Stimulated activated CD8-positive, alpha-beta memory T cell treated with anti-CD3 and anti-CD28 coated beads, Interleukin-12 subunit alpha, Interleukin-12 subunit beta, amount 100 ng/mL, for 24 hours (primary cell): ENCODE data around the gene NOXA1.
"Not testable (repeated sequence)": the region's sequence is repeated elsewhere in the genome, so short reads cannot be mapped to it uniquely, and the experiment has no call there.

Experiments used
- DNase-seq: peaks from one replicate; pipeline ENCODE4 v3.0.0-alpha.2; 2020; ENCODE audit errors: extremely low read depth

Gene NOXA1

DNA sequence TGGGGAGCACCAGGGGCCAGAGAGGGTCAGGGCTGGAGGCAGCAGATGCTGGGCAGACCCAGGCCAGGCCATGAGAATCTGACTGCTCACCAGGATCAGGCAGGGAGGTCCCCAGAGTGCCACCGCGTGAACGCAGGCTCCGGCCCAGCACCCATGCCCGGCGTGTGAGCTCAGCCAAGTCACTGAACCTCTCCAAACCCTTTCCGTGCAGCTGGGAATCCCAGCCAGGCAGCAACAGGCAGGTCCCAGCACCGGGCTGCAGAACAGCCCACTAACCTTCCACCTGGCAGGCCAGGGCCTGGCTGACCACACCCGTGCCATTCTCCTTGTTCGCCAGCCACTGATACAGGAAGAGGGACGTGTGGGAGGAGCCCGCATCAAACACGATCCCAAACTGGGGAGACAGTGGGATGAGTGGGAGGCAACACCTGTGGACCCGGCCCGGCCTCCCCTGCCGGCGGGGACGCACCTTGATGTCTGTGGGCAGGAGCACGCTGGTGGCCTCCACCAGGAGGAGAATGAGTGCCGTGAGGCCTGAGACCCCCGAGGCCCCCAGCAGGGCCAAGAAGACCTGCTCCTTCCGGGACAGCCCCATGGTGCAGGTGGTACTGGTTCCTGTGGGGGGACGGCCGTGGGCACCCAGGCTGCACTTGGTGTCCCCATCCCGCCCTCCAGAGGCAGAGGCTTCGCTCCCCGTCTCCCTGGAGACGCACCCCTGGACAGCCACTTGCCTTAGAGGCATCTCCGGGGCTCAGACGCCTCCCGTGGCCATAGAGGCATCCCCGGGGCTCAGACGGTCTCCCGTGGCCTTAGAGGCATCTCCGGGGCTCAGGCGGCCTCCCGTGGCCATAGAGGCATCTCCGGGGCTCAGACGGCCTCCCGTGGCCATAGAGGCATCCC is 14.7 kb downstream of the NOXA1 start:
- no peak for DNase-seq

DNA sequence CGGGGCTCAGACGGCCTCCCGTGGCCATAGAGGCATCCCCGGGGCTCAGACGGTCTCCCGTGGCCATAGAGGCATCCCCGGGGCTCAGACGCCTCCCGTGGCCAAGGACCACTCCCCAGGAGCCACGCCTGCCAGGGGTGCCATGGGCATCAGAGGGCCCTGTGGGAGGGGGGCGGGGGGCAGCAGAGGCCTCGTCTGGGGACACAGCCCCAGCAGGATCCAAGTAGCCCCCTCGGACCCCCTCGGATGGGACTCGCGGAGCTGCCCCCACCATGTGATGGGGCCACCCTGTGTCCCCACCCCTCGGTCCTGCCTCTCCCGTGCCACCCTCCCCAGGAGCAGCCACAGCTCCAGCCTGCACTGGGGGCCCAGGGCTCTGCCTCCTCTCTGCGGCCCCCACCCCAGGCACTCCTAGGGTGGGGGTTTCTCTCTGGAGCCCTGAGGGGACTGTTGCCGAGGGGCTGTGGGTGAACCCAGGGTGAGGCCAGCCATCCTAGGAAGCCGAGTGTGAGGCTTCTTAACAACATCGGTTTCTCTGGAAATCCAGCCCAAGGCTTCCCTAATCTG is 15.5 kb downstream of the NOXA1 start:
- no peak for DNase-seq

DNA sequence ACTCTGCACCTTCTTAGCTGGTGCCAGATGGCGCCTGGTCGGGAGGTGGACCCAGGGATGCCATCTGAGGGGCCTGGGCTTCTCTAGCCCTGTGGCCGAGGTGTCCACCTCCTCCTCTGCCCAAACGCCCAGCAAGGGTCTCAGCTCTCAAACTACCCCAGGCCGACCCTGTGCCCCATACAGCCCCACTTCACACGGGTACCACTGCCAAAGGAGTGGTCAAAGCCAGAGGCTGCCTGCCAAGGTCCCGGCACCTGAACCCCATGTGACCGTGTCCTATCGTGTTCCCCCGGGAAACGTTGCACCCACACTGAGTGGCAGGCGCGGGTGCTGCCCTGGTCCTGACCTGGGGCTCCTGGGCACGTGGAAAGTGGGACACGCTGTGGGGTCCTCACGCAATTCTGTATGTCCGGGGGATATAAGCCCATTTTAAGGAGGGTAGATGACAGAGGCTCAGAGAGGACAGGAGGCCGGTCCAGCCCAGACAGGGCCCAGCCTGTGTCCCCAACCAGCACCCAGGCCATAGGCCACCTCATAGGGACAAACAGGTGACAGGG is 16.0 kb downstream of the NOXA1 start:
- DNase-seq: no peak

DNA sequence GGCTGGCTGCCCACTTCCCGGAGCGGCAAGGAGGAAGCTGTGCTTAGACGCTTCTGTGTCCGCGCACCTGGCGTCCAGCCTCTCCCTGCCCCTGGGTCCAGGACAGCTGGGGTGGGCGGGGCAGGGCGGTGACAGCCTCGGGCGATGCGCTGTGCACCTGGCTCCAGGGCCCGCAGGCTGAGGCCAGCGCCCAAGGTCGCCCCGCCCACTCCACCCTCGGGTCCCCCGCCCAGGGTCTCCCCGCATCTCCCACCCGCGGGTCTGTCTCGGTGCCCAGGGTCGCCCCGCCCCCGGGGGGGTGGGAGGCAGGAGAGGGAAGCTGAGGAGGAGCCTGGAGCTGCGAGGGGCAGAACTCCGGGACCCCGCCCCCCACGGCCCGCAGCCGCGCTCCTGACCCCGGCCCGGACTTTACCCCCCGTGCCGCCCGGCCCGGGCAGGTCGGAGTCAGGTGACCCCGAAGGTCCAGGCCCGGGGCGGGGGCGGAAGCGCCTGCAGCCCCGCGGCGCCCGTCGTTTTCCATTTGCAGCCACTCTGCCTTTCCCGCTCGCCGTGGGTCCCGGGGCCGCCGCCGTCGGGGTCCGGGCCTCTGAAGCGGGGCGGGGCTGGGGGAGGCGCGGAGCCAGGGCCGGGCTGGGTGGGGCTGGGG is 18.2 kb downstream of the NOXA1 start, which contains the start of gene ENTPD8:
ENTPD8 (minus strand) TSS at position 69 of the 646 bp plus-strand sequence. CDS start 3,072 bp downstream, outside the sequence.
- no peak for DNase-seq

DNA sequence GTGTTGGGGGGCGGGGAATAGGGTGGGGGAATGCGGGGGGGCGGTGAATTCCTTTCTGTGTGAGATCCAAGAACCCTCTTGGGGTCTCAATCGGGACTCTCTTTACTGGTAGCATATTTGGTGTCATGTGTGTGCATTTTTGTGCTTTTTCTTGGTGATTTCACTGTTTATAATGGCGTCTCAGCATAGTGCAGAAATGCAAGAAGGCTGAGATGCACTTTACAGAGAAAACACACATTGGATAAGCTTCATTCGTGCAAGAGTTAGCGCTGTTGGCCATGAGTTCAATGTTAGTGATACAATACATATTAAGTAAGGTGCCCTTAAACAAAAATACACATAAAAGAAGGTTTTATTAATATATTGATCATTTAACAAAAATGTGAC is 18.7 kb downstream of the NOXA1 start:
- no peak for DNase-seq

DNA sequence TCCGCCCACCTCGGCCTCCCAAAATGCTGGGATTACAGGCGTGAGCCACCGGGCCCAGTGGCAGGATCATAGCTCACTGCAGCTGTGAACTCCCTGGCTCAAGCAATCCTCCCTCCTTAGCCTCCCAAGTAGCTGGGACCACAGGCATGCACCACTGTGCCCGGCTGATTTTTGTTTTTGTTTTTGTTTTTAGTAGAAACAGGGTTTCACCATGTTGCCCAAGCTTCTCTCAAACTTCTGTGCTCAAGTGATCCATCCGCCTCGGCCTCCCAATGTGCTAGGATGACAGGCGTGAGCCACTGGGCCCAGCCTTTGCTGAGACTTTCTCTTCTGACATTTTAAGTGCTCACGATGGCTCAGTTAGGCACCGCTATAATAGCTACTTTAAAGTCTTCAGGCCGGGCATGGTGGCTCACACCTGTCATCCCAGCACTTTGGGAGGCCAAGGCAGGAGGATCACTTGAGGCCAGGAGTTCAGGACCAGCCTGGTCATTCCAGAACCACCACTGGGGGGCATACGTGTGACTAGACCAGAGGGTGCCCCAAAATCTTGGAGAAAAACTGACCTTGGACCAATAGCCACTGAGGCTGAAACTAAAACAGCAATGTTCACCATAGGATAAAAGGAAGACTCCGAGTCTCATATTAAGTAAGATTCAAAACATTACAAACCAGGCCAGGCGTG is 21.1 kb downstream of the NOXA1 start:
- DNase-seq: no peak

DNA sequence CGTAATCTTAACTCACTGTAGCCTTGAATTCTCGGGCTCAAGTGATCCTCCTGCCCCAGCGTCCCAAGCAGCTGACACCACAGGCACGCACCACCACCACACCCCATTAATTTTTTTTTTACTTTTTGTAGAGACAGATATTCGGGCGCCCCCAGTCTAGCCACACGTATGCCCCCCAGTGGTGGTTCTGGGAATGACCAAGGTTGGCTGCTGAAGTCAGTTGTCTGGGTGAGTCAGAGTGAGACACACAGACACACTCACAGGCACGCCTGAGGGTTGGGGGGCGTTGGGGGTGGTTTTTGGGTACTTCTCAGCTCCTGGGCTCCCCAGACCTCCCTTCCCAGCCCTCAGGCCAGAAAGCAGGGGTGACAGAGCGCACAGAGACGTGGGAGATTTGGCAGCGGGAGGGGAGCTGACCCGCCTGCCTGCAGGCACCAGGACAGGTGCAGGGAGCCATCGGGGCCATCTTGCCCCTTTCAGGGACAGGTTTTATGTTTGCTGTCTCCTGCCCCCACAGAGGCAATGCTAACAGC is 22.1 kb downstream of the NOXA1 start:
- peak; percentile 65 for DNase-seq

DNA sequence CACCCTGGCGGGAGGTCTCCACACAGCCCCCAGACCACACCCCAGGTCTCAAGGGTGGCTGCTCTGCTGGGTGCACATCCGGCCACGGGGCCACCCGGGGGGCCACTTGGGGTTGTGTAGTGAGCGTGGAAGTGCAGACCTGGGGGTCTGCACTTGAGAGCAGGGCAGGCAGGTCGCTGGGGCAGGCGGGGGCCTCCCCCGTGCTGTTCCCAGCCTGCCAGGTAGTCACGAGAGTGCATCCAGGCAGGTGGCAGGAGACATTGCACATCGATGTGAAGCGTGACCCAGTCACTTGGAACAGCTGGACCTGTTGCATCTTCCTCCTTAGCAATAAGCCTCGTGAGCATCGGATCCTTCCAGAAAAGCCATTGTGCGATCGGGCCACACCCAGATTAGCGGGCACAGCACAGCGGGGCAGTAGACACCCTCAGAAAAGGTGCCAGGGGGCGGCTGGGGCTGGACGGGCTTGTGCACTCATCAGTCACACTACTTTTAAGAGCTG is 22.8 kb downstream of the NOXA1 start:
- DNase-seq: no peak

DNA sequence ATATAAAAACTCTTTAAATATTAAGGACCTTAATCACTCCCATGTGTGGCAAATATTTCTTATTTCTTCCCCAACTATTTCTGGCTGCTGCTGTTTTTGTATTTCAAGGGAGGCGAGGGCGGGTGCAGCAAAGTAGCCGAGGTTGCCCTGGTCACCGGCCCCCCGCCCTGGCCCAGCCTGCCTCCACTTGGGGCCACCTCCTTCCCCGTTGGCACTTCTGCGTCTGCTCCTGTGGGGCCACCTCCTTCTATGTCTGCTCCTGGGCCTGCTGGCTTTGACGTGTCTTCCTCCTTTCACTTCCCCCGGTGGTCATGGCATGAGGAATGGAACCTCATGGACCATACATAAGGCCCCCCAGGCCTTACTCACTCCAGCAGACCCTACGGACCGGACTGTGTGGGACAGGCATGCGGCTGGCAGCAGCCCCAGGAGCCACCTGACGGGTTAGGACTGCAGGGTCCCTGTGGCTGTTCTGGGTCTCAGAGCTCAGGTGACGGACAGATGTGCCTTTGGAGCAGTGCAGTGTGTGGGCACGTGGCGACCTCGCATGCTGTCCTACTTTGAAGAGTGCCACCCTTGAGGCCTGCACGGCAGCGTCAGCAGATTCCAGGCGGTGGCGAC is 23.8 kb downstream of the NOXA1 start:
- DNase-seq: no peak

DNA sequence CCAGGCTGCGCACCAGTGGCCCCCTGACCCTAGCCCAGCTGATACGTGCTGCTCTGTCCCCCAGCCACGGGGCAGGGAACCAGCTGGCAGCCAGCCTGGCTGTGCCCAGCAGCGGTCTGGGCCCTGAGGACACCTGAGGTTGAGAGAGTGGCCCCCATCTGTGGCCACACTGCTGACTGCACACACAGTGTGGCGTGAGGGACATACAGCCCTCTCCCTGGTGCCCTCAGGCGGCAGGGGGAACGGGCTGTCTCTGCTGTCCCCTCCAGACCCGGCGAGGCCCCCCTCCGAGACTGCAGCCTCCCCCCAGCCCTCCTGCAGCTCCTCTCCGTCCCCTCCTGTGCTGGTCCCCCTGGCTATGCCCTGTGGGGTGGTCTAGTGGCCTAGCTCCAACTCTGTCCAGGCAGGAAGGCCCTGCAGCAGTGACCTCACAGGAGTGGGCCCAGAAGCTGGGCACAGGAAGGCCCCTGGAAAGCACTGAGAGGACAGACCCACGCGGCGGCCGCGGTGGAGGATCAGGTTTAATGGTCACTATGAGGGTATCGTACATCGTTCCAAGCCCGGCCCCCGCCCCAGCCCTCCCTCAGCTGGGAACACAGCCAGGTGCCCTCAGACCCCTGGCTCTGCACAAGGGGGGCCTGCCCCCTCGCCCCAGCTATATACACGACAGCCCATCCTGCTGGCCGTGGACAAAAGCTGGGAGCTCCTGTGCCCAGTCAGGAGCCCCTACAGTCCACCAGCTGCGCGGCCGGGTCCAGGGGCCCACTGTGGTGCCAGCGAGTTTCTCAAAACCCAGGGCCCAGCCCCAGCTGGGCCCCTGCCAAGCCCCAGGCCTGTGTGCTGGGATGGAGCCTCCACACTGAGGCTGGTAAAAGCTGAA is 24.8 kb downstream of the NOXA1 start:
- DNase-seq: no peak

DNA sequence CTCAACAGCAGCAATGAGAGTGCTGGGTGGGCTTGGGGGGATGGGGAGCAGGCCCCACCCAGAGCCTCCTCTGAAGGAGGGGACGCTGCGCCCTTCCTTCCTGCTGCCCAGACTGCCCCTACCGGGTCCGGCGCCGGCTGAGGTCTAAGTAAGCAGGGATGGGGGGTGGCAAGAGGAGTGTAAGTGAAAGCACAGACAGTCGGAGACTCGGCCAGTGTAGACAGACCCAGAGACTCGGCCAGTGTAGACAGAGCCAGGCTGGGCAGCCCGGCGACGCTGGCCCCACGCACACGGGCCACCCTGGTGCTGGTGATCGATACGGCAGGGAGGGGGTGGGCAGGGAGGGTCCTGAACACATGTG is 25.4 kb downstream of the NOXA1 start:
- no peak for DNase-seq

DNA sequence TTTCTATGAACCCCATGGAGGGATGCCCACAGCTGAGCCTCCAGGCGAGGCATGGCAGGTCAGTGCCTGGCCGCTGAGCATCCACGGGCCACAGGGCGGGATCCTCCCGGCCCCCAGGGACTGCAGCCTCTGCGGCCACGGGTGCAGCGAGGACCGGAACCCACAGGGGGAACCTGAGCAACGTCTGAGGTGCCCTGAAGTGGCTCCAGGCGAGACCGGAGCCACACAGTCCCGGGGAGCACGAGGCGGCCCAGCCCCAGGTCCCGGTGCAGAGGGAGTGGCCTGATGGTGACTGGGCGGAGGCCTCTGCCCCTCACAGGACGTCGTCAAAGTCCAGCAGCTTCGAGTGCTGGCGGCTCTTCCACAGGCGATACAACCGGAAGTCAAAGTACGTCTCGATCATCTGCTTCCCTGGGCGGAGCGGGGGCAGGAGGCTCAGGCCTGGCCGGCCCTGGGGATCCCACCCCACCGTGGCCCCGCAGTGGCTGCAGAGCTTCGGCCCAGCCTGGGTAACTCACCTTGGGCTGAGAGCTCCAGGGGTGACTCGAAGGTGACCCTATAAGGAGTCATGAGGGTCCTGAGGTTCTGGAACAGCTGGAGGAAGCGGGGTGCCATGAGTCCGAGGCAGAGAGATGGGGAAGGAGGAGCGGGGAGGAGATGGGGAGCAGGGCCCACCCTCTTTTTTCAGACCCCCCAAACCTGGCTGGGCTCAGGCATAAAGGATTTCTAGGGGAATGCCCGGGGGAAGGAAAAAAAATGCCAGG is 26.1 kb downstream of the NOXA1 start:
- no peak for DNase-seq

DNA sequence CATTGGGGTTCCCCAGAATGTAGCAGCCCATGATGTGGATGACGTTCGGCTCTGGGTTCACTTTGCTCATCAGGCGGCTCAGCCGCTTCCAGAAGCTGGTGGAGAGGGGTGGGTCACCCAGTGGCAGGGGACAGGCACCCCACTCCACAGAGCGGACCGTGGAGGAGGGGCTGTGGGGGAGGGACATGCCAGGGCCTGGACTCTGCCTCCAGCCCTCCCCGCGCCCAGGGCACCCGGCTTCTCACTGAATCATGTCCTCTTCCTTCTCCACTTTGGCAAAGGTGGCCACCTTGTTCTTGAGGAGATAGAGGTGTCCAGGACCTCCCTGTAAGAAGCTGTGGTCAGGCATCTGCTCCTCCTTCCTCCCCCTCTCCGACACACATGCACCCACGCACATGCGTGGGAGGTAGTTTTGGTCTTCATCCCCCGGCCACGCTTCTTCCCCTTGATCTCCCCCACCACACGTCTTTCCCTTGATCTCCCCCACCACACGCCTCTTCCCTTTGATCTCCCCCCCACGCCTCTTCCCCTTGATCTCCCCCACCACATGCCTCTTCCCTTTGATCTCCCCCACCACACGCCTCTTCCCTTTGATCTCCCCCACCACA is 26.8 kb downstream of the NOXA1 start:
- no peak for DNase-seq

DNA sequence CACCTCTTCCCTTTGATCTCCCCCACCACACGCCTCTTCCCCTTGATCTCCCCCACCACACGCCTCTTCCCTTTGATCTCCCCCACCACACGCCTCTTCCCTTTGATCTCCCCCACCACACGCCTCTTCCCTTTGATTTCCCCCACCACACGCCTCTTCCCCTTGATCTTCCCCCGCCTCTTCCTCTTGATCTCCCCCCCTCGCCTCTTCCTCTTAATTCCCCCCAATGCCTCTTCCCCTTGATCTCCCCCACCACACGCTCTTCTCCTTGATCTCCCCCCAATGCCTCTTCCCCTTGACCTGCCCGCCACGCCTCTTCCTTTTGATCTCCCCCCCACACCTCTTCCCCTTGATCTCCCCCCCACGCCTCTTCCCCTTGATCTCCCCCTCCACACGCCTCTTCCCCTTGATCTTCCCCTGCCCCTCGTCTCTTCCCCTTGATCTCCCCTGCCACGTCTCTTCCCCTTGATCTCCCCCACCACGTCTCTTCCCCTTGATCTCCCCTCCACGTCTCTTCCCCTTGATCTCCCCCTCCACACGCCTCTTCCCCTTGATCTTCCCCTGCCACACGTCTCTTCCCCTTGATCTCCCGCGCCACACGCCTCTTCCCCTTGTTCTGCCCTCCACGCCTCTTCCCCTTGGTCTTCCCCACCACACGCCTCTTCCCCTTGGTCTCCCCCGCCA is 27.5 kb downstream of the NOXA1 start:
- DNase-seq: not testable (repeated sequence)

DNA sequence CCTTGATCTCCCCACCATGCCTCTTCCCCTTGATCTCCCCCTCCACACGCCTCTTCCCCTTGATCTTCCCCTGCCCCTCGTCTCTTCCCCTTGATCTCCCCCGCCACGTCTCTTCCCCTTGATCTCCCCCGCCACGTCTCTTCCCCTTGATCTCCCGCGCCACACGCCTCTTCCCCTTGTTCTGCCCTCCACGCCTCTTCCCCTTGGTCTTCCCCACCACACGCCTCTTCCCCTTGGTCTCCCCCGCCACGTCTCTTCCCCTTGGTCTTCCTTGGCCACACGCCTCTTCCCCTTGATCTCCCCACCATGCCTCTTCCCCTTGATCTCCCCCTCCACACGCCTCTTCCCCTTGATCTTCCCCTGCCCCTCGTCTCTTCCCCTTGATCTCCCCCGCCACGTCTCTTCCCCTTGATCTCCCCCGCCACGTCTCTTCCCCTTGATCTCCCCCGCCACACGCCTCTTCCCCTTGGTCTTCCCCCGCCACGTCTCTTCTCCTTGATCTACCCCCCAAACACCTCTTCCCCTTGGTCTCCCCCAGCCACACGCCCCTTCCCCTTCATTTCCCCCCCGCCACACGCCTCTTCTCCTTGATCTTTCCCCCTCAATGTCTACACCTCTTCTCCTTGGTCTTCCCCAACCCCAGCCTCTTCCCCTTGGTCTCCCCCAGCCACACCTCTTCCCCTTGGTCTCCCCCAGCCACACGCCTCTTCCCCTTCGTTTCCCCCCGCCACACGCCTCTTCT is 28.2 kb downstream of the NOXA1 start:
- DNase-seq: not testable (repeated sequence)

DNA sequence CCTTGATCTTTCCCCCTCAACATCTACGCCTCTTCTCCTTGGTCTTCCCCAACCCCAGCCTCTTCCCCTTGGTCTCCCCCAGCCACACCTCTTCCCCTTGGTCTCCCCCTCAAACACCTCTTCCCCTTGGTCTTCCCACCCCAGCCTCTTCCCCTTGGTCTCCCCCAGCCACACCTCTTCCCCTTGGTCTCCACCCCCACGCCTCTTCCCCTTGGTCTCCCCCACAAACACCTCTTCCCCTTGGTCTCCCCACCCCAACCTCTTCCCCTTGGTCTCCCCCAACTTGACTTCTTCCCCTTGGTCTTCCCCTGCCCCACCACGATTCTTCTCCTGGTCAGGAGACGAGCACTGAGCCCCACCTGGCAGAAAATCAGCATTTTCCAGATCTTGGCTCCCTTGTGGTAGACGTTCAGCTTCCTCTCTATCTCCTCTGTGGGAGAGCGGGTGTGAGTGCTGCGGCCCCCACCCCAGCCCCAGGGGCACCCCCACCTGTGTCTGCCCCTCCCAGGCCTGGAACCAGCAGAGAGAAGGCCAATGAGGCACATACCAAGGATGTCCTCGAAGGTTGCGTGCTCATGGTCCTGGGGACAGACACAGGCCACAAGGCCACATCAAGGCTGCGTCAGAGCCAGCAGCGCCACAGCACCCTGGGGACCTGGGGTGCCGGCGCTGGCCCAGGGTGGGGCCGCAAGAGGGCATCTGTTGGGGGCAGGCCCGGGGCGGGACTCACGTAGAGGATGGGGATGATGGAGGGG is 29.0 kb downstream of the NOXA1 start:
- DNase-seq: no peak
